ENCODE results near the gene GOSR1.
"Not testable (repeated sequence)": the region's sequence is repeated elsewhere in the genome, so short reads cannot be mapped to it uniquely, and the experiment has no call there.

The GOSR1 gene

DNA sequence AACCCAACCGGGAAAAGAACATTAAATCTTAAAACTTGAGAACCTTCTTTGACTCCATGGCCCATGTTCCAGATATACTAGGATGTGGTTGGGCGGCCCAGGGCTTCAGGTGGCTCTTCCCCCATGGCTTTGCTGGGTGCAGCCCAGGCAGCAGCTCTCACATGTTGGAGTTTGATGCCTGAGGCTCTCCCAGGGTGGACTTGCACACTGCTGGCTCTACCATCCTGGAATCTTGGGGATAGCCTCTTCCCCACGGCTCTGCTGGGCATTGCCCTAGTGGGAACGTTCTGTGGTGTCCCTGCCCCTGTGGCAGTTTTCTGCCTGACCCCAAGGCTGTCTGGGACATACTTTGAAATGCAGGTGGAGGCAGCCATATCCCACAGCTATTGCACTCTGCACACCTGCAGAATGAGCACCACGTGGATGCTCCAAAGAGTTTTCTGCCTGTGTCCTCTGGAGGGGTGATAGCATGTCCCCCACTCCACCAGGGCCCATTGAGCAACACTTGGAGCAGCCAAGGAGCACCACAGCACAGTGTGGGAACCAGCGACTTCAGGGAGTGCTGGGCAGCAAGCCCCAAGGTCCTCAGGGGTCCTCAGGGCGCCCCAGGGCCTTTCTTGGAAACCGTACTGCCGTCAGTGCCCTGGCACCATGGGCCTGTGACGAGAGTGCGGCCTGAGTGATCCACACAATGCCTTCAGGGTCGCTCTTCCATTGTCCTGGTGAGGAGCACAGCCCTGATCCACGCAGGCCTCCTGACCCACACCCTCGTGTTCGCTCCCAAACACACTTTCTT is 70.8 kb downstream of the GOSR1 start:
- DNase-seq (ENCODE audit: low read depth), result no peak

DNA sequence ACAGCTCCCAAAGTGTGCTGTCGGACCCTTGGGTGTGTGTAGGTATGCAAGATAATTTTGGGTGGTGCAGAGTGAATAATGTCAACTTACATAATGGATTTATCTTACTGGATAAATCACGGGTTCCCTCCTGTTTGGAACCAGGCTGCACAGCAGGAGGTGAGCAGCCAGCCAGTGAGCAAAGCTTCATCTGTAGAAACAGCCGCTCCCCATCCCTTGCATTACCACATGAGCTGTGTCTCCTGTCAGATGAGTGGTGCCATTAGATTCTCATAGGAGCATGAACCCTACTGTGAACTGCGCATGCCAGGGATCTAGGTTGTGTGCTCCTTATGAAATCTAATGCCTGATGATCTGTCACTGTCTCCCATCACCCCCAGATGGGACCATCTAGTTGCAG is 72.0 kb downstream of the GOSR1 start:
- DNase-seq (ENCODE audit: low read depth), result not testable (repeated sequence)

DNA sequence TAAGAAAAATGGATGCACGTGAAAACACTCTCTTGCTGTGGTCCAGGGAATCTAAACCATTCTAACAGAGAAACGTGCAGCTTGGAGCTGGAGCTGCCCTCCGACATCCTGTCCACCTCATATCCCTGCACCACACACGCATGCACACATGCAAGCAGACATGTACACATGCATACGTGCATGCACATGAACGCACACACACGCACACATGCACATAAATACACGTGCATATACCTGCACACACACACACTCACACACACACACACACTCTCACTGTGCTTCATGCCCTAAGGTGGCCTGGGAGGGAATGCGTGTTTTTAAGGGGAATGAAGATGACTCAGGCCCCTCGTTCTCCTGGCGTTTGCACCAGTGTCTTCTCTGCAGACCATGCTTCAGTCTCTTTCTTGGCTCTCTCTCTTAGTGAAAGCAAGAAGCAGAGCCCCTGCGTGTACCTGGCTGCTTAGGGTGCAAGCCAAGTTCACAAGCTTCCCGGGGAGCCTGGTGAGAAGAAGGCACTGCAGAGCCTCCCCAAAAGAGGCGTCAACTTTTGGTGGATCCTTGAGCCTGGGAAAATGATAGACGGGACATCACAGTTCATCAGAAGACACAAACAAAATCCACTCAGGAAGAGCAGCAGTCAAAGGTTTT is 72.8 kb downstream of the GOSR1 start:
- no peak for DNase-seq (ENCODE audit: low read depth)

DNA sequence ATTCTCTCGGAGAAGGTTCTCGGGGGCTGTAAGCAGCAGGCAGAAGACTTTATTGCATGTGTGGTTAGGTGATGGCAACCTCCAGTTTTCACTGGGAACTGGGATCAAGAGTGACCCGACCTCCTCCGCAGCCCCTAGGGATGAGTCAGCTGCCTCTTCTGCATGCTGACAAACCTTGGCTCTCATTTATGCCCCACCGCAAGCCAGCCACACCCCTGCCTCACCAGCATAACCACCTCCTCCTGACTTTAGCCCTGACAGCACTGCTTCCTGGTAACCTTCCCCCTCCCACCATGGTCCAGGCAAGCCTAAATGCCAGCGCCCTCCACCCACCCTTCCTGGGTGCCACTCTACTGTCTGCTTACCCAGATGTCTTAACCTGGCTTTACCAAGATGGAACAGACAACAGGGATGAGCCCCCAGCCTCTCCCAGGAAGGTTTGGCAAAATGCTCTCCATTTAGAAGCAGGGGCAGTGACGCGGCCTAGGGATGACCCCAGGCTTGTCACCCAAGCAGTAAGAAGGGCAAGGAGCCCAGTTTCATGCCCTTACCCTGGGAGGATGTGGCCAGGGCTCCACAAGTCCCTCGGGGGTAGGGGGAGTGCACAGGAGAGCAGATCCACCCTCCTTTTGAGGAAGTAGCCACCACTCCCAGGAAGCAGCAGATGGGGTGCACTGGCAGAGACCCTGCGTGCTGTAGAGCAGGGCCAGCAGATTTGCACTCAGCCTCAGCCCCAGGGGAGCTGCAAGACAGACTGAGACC is 73.5 kb downstream of the GOSR1 start:
- DNase-seq (ENCODE audit: low read depth), result no peak

DNA sequence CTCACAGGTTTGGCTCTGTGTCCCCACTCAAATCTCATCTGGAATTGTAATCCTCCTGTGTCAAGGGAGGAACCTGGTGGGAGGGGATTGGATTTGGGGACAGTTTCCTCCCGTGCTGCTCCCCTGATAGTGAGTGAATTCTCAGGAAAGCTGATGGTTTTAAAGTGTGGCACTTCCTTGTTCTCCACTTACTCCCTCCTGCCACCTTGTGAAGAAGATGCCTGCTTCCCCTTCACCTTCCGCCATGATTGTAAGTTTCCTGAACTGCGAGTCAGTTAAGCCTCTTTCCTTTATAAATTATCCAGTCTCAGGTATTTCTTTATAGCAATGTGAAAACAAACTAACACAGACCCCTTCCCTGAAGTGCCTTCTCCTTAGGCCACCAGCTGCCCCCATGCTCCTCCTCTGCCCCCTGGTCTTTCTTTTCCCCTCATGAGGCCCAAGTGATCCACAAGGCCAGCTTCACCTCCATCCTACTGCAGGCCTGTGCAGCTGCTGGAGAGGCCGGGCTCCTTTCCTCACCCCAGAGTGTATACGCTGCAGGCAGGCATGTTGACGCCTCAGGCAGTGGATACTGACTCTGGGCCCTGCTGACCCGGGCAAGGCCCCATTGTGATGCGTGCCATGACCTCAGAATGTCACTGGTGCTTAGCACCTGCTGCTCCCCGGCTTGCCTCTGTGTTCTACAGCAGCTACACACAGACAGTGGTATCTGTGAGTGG is 74.2 kb downstream of the GOSR1 start:
- not testable (repeated sequence) for DNase-seq (ENCODE audit: low read depth)

DNA sequence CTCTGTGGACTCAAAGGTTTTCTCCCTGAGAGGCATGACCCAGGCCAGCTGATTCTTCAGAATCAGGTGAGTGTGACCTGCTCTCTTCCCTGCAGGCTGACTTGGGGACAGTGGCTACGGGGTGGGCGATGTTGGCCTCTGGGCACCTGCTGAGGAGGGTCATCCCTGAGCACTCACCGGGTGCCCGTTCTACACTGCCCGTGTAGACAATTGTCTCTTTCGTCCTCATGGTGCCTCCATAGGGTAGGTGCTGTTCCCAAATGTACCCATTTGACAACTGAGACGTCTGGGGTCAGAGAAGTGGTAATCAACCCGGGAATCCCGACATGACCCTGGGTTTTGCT is 74.8 kb downstream of the GOSR1 start:
- DNase-seq (ENCODE audit: low read depth), result no peak

DNA sequence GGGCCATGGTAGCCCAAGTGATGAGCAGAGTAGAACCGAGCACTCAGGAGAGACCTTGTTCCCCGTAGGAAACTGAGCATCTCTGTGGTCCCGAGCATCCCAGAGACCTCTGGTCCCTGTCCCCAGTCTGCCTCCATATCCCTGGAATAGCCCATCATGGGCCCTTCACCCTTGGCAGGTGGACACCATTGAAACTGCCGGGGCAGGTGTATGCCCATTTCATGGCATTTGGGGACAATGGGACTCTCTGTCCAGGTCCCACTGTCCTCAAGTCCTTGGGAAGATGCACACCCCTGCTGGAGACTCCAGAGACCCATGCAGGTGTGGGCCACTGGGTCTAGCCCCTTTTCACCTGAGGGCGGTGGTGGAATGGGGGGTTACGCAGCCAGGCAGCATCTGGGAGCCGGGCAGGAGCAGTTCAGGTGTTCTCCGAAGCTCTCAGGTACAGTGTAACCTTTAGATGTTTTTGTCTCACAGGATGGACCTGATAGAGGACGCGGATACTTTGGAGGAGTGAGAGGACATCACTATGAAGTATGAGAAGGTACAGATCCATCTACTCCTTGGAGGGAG is 75.9 kb downstream of the GOSR1 start:
- DNase-seq (ENCODE audit: low read depth), result no peak

DNA sequence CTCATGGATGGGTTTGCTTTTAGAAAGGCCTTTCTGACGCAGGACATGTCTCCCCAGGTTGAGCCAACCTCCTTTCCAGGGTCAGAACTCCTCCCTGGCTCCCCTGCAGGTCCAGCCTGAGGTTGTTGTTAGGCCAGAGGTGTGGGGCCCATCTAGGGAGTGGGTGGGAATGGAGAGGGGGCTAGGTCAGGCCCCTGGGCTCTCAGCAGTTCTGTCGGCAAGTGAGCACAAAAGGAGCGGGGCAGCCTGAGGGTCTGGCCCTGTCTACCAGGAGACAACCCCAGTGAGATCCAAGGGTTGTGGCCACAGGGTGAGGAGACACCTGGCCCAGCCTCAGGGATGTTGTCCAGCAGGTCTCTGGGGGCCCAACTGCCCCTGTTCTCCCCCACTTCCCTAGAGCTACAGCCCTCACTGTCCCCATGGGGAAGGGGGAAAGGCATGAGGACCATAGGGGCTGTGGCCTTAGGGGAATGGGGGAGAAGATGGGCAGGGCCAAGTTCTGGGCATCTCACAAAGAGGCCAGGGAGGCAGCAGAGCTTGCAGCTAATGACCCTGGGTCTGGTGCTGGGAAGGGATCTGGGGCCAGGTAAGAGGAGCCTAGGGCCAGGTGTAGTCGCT is 76.7 kb downstream of the GOSR1 start:
- not testable (repeated sequence) for DNase-seq (ENCODE audit: low read depth)

DNA sequence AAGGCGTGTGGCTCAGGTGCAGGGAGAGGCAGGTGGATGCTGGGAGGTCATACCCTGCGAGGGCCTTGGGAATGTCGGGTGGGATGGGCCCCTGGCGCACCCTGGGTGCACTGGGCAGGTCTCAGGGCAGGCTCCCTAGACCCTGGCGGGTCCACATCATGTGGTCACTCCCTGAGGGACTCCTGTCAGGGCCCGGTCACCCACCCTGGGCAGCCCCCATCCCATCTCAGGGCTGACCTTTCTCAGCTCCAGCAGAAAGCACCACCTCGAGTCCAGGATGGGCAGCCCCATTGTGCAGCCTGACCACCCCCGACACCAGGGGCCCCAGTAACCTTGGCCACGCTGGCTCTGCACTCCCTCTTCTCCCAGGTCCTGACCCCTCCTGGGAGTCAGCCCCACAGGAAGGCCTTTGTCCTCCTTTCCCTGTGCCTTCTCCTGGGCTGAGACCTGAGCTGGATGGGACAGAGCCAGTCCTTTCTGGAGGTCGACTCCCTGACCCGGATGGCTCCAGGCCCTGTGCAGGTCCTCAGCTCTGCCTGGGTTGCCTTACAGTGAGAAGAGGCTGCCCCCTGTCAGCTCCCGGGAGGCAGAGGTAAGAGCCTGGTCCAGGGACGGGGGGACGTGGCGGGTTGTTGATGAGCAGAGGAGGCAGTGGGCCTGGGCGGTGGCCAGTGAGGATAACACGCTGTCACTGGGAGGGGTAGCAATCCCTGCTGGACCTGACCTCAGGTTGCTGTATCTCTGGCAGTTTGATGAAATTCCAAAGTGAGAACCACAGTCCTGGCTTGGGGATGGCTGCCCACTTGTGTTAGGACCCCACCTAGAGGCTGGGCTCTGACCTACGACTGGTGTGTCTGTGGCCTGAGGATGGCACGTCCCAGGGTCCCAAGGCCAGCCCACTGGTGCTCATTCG is 77.9 kb downstream of the GOSR1 start:
- DNase-seq (ENCODE audit: low read depth), result no peak

DNA sequence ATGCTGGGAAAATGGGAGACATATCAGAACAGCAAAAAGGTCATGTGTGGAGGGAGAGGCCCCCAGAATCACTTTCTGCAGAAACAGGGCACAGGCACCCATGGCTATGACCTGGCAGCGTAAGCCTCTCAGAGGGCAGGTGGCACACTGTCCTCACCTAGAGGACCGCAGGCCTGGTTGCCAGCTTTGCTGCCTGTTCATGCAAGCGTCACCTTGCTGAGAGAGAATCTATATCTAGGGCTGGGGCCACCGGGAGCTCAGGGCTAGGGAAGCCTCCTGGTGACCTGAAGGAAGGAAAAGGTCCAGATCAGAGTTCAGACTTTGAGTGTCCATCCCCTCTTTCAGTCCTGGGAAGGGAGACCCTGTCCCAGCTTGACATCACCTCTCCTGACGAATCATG is 78.7 kb downstream of the GOSR1 start:
- DNase-seq (ENCODE audit: low read depth), result no peak

DNA sequence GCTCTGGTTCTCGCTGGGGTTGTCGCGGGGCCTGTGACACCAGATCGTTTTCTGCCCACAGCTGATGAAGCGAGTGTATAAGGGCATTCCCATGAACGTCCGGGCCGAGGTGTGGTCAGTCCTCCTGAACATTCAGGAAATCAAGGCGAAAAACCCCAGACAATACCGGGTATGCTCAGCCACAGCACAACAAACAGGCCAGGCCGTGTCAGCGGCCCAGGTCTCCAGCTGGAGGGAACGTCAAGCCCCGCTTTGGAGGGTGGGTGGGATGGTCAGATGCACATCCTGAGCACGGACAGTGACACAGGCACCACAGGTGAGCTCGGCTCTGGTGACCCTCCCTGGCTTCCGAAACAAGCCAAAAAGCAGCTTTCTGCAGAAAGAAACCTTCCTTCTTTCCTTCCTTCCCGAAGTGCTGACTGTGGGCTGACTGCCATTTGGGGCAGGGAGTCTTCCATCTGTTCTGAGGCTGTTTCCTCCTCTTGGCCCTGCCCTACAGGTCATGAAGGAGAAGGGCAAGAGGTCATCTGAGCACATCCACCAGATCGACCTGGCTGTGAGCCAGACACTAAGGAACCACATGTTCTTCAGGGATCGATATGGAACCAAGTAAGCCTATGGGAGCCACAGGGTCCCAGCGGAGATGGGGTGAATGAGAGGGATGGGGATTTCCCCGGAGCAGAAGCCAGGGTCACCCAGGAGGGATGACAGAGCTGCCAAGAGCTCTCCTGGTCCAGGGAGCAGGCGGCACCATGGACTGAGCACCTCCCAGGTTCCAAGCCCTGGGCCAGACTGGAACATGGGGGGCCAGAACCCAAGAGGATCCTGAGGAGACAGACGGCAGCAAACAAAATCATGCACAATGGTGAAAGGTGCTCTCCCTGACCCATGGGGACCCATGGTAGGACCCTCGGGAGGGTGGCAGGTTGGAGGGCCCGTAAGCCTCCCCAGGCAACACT is 79.4 kb downstream of the GOSR1 start:
- no peak for DNase-seq (ENCODE audit: low read depth)

DNA sequence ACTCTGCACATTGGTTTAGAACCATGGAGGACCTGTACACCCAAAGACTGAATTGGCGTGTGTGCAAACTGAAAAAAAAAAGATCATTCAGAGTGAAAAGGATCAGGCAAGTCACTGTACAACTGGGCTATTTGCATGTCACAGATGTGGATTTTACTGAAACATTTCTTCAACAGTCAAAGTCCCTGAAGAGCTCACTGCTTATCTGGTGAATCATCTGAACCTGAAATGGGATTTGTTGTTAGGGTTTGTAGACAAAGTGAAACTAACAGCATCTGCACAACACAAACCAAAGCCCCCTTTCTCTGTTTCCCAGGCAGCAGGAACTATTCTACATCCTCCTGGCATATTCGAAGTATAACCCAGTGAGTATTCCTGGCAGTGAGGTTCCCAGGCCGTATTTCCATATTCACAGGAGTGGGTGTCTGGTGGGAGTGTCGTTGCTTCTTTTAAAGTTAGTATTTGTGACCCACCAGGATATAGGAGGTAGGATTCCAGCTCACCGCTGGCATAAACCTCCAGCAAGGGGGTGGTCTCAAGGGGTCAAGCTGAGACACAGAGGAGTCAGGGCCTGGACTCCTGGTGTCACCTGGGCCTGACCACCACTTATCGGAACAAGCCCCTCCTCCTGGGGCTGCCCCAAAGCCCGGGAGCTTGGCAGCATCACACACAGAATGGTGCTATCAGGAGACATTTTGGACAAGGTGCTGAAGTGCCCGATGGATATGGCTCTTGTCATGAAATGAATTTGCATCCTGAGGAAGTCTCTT is 80.9 kb downstream of the GOSR1 start:
- DNase-seq (ENCODE audit: low read depth), result no peak

DNA sequence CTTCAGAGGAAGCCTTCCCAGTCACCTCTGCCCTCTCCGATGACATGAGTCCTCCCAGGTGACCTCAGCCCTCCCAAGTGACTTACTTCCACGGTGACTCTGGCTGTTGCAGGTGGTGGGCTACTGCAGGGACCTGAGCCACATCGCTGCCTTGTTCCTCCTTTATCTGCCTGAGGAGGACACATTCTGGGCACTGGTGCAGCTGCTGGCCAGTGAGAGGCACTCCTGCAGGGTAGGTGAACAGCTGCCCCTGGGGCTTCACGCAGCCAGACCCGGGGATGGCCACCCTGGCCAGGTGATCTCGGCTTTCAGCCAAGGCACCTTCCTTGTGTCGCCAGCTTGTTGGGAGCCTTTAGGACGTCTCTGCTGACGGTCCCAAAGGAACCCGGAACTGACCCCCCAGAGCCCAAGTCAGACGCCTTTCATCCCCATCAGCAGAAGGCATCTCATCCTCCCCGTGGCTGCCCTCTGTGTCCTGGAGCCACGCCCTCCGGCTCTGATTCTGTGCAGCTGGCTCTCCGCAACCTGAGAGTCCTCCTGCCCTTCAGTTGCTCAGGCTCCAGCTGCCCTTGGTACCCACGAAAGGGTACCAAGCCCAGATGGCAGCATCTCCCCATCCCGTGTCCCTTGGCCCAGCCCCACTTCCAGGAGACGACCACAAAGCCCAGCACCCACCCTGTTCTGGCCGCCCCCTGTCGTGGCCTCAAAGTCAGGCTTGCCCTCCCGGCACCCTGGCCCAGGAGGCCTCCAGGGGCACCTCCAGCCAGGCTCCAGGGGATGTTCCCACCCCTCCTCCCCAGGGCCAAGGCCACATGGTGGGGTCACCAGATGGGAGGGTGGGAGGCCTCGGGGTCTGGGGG is 81.7 kb downstream of the GOSR1 start:
- no peak for DNase-seq (ENCODE audit: low read depth)

DNA sequence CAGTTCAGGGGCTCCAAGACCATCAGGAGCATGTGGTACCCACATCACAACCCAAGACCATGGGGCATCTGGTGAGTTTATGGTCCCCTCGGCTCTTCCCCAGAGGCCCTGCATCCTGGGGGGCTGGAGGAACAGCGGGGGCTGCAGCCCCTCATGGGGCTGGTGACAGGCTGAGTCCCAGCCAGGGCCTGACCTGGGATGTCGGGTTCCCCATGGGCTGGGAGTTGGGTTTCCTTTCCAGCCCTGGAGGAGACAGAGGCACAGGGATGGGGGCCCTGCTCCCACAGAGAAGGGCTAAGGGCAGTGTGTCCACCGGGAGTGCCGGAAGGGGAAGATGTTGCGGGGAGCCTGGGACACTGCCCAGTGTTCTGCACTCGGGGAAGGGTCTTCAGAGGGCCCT is 82.4 kb downstream of the GOSR1 start:
- no peak for DNase-seq (ENCODE audit: low read depth)

DNA sequence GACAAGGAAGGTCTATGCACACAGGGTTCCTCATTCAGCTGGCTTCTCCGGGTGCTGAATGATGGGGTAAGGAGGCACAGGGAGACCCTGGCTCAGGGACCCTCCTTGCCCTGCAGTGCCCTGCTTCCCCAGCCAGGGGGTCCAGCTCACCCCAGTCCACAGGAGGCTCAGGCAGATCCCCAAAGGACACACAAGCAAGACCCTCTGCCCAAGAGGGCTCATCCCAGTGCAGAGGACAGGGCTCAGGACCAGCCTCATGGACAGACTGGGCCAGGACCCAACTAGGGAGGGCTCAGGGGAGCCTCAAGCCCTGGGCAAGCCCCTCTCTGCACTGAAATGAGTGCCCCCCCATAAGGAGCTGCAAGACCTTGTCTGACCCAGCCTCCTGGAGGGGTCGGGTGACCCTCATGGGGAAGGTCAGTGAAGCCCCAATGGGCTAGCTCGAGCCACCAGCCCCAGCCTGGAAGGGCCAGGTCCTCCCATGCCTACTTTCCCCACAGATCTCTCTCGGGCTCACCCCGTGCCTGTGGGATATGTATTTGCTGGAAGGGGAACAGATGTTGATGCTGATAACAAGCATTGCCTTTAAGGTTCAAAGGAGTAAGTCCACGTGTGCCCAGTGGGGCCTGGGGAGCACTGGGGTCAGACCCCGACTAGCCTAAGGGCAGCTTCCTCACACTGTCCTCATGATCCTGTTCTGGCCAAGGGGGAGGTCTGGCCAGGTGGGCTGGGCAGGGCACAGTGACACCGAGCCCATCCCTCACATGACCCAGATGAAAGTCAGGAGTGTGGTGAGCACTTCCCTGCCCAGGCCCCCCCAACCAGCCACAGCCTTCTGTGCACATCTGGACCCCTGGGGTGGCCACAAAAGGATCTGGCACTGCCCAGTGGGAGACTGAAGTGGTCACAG is 83.2 kb downstream of the GOSR1 start:
- not testable (repeated sequence) for DNase-seq (ENCODE audit: low read depth)

DNA sequence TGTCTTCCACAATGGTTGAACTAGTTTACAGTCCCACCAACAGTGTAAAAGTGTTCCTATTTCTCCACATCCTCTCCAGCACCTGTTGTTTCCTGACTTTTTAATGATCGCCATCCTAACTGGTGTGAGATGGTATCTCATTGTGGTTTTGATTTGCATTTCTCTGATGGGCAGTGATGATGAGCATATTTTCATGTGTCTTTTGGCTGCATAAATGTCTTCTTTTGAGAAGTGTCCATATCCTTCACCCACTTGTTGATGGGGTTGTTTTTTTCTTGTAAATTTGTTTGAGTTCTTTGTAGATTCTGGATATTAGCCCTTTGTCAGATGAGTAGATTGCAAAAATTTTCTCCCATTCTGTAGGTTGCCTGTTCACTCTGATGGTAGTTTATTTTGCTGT is 84.6 kb downstream of the GOSR1 start:
- not testable (repeated sequence) for DNase-seq (ENCODE audit: low read depth)
